HG03108 (cell line): ENCODE measurements around the gene SLC45A3.
"Not testable (repeated sequence)": the region's sequence is repeated elsewhere in the genome, so short reads cannot be mapped to it uniquely, and the experiment has no call there.

Experiments
- ATAC-seq: cut with Tn5 transposase; IDR thresholded peaks from one replicate; pipeline ENCODE4 v1.9.1; 2021; ENCODE audit warnings: moderate library complexity; ENCODE audit not compliant: unreplicated experiment

SLC45A3 gene

DNA sequence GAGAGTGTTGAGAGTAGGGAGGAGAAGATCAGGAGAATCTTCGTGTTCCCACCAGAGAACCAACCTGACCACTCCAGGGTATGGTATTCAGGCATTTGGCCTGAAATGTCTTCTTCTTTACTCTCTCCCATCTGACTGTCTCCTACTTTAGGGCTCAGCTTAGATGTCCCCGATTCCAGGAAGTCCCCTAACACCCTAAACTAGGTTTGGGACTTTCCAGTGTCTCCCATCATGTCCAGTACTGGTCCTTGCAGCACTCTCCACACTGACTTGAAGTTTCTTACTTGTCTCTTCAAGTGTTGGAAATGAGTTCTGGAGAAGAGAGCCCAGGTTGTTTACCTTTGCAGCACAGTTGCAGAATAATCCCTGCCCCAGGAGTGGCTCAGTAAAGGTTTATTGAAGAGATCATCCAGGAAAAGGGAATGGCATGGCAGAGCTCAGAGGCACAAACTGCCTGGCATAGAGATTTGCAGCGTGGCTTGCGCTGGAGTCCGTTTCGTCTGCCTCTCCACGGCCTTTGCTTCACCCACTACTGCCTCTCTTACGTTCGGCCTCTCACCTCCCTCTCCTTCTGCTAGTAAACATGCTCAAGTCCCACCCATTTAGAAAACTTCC lies 42.3 kb downstream of the SLC45A3 start:
- no peak for ATAC-seq

GRCh38 chr1:205636732-205637131 lies 43.6 kb downstream of the SLC45A3 start:
- ATAC-seq = no peak

DNA sequence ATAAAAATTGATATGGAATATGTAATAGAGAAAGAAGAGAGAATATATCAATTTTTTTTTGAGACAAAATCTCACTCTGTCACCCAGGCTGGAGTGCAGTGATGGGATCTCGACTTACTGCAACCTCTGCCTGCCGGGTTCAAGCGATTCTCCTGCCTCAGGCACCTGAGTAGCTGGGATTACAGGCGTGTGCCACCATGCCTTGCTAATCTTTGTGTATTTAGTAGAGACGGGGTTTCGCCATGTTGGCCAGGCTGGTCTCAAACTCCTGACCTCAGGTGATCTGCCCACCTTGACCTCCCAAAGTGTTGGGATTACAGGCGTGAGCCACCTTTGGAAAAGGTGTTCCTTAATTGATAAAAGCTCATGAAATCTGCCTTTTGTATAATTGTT lies 44.2 kb downstream of the SLC45A3 start:
- not testable (repeated sequence) for ATAC-seq

GRCh38 chr1:205633421-205633976 lies 46.8 kb downstream of the SLC45A3 start:
- ATAC-seq = no peak

DNA sequence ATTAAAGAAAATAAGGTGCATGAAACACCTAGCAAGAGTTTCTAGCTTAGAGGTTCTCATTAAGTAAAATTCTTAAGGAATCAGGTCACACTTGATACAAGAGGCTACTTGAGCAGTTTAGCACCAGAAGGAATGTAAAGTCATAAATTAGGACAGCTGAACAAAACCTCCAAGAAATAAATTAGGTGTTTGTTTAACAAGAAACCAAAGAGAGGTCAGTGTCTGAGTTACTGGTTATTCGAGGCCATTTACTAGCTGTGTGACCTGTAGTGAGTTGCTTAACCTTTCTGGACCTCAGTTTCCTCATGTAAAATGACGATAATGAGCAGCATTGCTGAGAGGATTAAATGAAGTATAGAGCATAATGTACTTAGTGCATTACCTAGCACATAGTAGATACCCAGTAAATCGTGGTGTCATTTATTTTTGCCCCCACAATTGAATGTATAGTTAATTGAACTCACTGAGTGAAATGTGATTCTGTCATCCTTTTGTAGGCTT lies 47.6 kb downstream of the SLC45A3 start:
- ATAC-seq = no peak

DNA sequence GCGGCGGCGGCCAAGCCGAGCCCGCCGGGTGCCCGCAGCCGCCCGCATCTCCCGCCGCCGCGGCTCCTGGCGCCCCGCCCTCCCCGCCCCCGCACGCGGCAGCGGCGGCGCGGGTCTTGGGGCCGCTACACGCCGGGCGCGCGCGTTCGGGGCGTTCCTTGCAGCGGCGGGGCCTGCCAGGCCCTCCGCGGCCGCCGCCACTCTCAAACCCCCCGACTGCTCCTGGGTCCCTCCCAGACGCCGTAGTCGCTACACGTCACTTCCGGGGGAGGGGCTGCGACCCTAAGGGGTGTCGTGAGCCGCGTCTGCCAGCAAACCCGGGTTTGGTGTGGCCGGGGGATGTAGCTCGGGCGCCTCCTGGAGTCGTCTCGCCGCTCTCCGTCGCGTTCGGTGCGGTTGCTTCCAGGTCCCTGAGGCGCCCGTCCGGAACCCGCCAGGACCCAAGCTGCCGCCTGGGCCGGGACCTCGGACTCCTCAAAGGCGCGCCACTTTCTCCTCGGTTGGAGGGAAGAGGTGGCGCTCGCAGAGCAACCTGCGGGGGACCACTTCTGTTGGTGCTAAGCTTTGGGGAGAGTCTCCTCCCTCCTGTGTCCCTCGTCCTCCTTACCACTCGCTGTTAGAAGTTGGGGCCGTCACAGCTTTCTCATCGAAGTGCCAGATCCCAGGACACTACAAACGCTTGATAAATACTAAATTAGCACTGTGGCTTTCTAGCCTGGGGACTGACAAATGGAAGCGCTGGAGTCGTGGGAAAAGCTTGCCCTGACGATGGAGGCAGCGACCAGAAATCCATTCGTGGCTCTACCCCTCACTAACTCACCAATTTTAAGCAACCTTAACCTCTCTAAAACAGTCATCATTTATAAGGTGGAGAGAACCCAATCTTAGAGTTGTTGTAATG lies 48.3 kb downstream of the SLC45A3 start, which contains the start of gene ELK4:
ELK4 (minus strand) TSS at position 244 of the 901 bp plus-strand sequence. CDS start 8,129 bp downstream, outside the sequence.
- peak; percentile 77 for ATAC-seq

- ATAC-seq = peak; percentile 56
These were observed 49.1 kb downstream of the SLC45A3 start for GRCh38 chr1:205631010-205631767.

GRCh38 chr1:205630651-205631009 lies 49.7 kb downstream of the SLC45A3 start:
- no peak for ATAC-seq

- ATAC-seq = no peak
These were observed 50.1 kb downstream of the SLC45A3 start for GRCh38 chr1:205630241-205630640.

- no peak for ATAC-seq
These were observed 50.6 kb downstream of the SLC45A3 start for GRCh38 chr1:205629751-205630150.

- no peak for ATAC-seq
These were observed 52.4 kb downstream of the SLC45A3 start for GRCh38 chr1:205627956-205628355.

GRCh38 chr1:205626216-205626615 lies 54.1 kb downstream of the SLC45A3 start:
- no peak for ATAC-seq

DNA sequence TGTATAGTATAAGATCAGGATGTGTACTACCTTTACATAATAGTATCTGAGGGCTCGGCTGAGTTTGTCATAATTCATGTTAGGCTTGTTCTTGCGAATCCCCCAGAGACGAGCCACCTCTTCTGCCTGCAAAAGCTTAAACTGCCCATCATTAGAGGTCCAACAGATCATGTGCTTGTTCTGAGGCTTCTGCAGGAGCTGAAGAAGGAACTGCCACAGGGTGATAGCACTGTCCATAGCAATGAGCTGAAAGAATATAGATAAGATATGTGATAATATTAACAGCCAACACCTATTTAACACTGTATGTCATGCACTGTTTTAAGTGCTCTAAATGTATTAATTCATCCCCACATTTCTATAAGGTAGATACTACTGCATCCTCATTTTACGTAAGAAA lies 56.7 kb downstream of the SLC45A3 start:
- ATAC-seq = no peak

DNA sequence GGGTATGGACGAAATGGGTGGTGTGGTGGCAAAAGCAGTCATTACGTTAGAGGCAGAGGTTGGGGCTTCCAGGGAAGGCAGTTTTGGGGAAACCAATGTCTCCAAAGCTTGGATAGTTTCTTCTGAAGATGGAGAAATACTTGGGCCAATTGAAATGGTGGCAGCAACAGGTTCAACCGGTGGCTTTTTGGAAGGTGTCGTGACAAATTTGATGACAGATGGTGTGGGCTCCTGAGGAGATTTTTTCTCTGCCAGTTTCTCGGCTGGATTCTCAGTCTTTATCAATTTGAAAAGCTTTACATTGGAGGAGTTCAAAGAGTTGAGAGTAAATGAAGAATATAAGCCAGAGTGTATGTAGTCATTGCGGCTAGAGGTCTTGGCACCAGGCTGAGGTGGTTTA lies 60.0 kb downstream of the SLC45A3 start:
- ATAC-seq = no peak

GRCh38 chr1:205619376-205619775 lies 60.9 kb downstream of the SLC45A3 start:
- no peak for ATAC-seq

DNA sequence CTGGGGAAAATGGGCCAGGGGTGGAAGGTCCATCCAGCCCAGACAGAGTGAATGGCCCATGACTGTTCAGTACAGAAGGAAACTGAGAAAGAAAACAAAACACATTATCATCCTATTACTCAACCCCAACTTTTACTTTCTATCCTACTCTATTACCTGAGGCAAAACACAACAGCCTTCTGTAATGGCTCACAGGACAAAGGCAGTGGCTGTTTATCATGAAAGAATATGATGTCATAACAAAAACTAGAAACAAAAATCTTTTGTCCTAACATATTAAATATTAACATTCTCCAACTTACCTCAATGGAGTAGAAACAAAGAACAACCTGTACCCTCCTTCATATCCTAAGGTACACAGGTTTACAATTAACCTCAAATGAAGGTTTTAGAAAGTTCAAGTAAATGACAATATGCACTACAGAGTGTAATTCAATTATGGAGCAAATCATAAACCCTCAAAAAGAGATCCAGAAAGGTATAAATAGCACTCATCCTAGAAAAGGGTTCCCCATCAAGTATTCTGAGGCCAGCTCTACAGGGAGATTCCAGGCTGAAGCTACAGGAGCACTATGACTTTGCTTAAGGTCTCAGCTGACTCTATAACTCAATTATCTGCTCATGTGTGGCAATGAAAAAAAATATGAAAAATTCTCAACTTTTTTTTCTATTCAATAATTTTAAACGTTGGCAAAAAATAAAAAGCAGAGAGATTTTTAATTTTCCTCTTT lies 63.6 kb downstream of the SLC45A3 start:
- peak; percentile 59 for ATAC-seq

GRCh38 chr1:205615789-205616188 lies 64.5 kb downstream of the SLC45A3 start:
- ATAC-seq = no peak

DNA sequence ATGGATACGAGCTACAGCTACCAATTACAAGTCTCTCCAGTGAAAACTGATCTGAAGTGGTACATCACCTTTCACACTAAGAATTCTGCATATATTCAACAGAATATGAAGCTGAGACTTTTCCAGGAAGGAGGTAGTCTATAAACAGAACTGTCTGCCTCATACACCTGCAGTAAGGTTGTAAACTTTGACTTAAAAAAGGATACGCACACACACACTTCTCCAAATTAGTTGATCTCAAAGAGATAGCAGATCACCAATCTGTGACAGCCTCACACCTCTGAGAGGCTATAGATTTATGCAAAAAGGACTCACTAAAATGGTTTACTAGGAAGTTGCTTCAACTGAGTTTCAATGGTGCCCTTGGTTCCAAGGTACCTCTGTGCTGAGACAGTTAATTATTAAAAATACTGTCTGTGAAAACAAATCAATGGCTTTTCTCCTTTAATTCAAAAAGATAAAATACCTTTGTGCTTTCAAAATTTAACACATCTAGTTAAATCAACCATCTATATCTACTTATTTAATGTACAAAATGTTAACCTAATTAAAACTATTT lies 66.4 kb downstream of the SLC45A3 start:
- no peak for ATAC-seq

- ATAC-seq = no peak
These were observed 67.8 kb downstream of the SLC45A3 start for GRCh38 chr1:205612556-205612955.

DNA sequence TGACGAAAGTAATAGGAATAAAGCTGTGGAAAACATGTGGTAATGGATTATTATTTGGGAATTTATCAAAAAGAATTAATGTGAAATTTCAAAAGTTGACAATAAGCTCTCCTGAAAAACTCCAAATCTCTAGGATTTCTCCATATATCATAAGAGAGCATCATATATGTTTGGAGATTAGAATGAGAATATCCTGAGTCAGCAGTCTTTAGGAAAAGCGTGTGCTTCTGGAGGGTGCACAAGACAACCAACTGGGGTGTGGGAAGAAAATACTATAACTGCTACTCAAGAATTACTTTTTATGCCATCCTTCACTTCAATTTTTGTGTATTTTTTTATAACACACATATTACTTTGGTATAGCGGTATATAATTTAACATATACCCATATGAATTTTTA lies 68.2 kb downstream of the SLC45A3 start:
- ATAC-seq = no peak
